ENCODE results near the gene RDH12. TPM values are rescaled to one million over a fixed set of nuclear protein-coding genes. Genes with fewer than 3 reads are reported as not detected.
"Not testable (repeated sequence)": the region's sequence is repeated elsewhere in the genome, so short reads cannot be mapped to it uniquely, and the experiment has no call there.

The RDH12 gene
- total RNA-seq (2021) (not detected in 2 replicates), Bru-seq, nascent RNA (percentile 16 among the genes with signal in this experiment), BruChase-seq, experiment 1, labeled RNA remaining after a 2-hour chase (percentile 3 among the genes with signal in this experiment), BruChase-seq, experiment 2, labeled RNA remaining after a 6-hour chase (percentile 8 among the genes with signal in this experiment)
- long read RNA-seq, result 0 reads

- H3K4me1 ChIP-seq (replicated peaks; ENCODE audit: insufficient read depth), result peaks cover 24% of the 10 kb centered on the region
- POLR2A ChIA-PET (ENCODE audit: unreplicated experiment); BruUV-seq (replicated peaks); H3K9me2 ChIP-seq (ENCODE audit: insufficient read depth); H3K79me2 ChIP-seq (ENCODE audit: low read depth); H3K36me3 ChIP-seq (ENCODE audit: low read depth); H4K20me1 ChIP-seq (ENCODE audit: insufficient read depth); H3K27me3 ChIP-seq (ENCODE audit: insufficient read depth, low read depth); H3K9me3 ChIP-seq (ENCODE audit: insufficient read depth, low read depth); DNase-seq: not testable (repeated sequence)
- peaks cover 12% of the 10 kb centered on the region; the same call in 1 of the 2 replicates for H3F3A ChIP-seq (ENCODE audit: insufficient read depth, low read depth)
- H2AFZ ChIP-seq, result peak within 1 kb of the TSS; percentile 79
- peak within 1 kb of the TSS; percentile 68 for H3K4me2 ChIP-seq
- intact Hi-C loops (cut with micrococcal nuclease; ENCODE audit: unreplicated experiment), result loop anchor here (5.0 to 10.0 kb wide), 3 partner anchors 34 to 1299 kb away; no protein-coding TSS in a partner anchor
- peak within 1 kb of the TSS; percentile 72 for H3K27ac ChIP-seq
- CTCF ChIA-PET, result interaction anchor here (1.1 kb wide), 1 partner anchor 83 kb away, joined by 6 read pairs; no protein-coding TSS in a partner anchor
- H3K4me3 ChIP-seq, result peak within 1 kb of the TSS; percentile 23; the same call in 1 of the 2 replicates
Observed at GRCh38 chr14:67701492-67701891, at the start of gene RDH12. RDH12 (plus strand) TSS chr14:67701886; CDS start chr14:67722643, 20,757 bp downstream.

- H3K27ac ChIP-seq, result no peak overlapping the region
- peaks cover 7% of the 10 kb centered on the region; the same call in 1 of the 2 replicates for H3F3A ChIP-seq (ENCODE audit: insufficient read depth, low read depth)
- TF ChIP-seq EZH2 (IDR thresholded peaks at IDR 0.05; ENCODE audit: low read depth) (no peak), CTCF (conservative IDR thresholded peaks at IDR 0.05) (no peak)
- no TSS peak for BruUV-seq (replicated peaks)
- H3K4me3 ChIP-seq, result no peak overlapping the region
- POLR2A ChIA-PET (ENCODE audit: unreplicated experiment), result no interaction called here
- intact Hi-C loops (cut with micrococcal nuclease; ENCODE audit: unreplicated experiment), result no loop called here
- H3K4me1 ChIP-seq (replicated peaks; ENCODE audit: insufficient read depth), result 0 out of 2 replicates have a peak, but pooled peaks cover 7% of the 10 kb centered on the region
- H3K4me2 ChIP-seq, result no peak overlapping the region
- H3K36me3 ChIP-seq (ENCODE audit: low read depth), result peaks cover 50% of the 10 kb centered on the region
- no peaks in the 10 kb centered on the region for H4K20me1 ChIP-seq (ENCODE audit: insufficient read depth)
- H2AFZ ChIP-seq, result no peak overlapping the region
- CTCF ChIA-PET, result no interaction called here
- H3K9me2 ChIP-seq (ENCODE audit: insufficient read depth), result no peaks in the 10 kb centered on the region
- no peaks in the 10 kb centered on the region for H3K27me3 ChIP-seq (ENCODE audit: insufficient read depth, low read depth)
- H3K9me3 ChIP-seq (ENCODE audit: insufficient read depth, low read depth), result no peaks in the 10 kb centered on the region
- no peak for DNase-seq
- no peaks in the 10 kb centered on the region for H3K79me2 ChIP-seq (ENCODE audit: low read depth)
Observed at GRCh38 chr14:67652189-67652588, 49.5 kb upstream of the RDH12 start.

- no peaks in the 10 kb centered on the region for H3K9me2 ChIP-seq (ENCODE audit: insufficient read depth)
- H3K36me3 ChIP-seq (ENCODE audit: low read depth), result peaks cover 52% of the 10 kb centered on the region
- intact Hi-C loops (cut with micrococcal nuclease; ENCODE audit: unreplicated experiment), result no loop called here
- H4K20me1 ChIP-seq (ENCODE audit: insufficient read depth), result no peaks in the 10 kb centered on the region
- 0 out of 2 replicates have a peak, but pooled peaks cover 7% of the 10 kb centered on the region for H3K4me1 ChIP-seq (replicated peaks; ENCODE audit: insufficient read depth)
- H3F3A ChIP-seq (ENCODE audit: insufficient read depth, low read depth), result peaks cover 7% of the 10 kb centered on the region; the same call in 1 of the 2 replicates
- no peaks in the 10 kb centered on the region for H3K27me3 ChIP-seq (ENCODE audit: insufficient read depth, low read depth)
- H3K4me2 ChIP-seq, result no peak overlapping the region
- CTCF ChIA-PET, result interaction anchor here (1.1 kb wide), 1 partner anchor 9 kb away, joined by 3 read pairs; no protein-coding TSS in a partner anchor
- no peak for DNase-seq
- POLR2A ChIA-PET (ENCODE audit: unreplicated experiment), result no interaction called here
- no TSS peak for BruUV-seq (replicated peaks)
- peak overlapping the region; percentile 24 for H3K27ac ChIP-seq
- no peak overlapping the region for H3K4me3 ChIP-seq
- no peak overlapping the region for H2AFZ ChIP-seq
- H3K79me2 ChIP-seq (ENCODE audit: low read depth), result no peaks in the 10 kb centered on the region
- TF ChIP-seq CTCF (conservative IDR thresholded peaks at IDR 0.05) (no peak), EZH2 (IDR thresholded peaks at IDR 0.05; ENCODE audit: low read depth) (no peak)
- H3K9me3 ChIP-seq (ENCODE audit: insufficient read depth, low read depth), result no peaks in the 10 kb centered on the region
Observed at GRCh38 chr14:67653651-67654280, 47.9 kb upstream of the RDH12 start.

Measured in PC-9 (cell line).